ENCODE data around the gene PLEKHH1. TPM values are rescaled to one million over a fixed set of nuclear protein-coding genes. Genes with fewer than 3 reads are reported as not detected.
"Not testable (repeated sequence)": the region's sequence is repeated elsewhere in the genome, so short reads cannot be mapped to it uniquely, and the experiment has no call there.

PLEKHH1 gene
- total and polyA plus RNA-seq, 2 experiments from 2014 or later, result 12.8 to 19.5 TPM

- H2AFZ ChIP-seq, result no peak overlapping the region
- 78% methylated on average over 5 of the region's 5 CpGs for WGBS (ENCODE audit: low lambda C conversion rate, missing lambda C conversion rate)
- H3K9me2 ChIP-seq (replicated peaks; ENCODE audit: insufficient read depth), result no peaks in the 10 kb centered on the region
- H4K20me1 ChIP-seq (ENCODE audit: insufficient read depth, poor library complexity, severe bottlenecking), result no peaks in the 10 kb centered on the region
- no peak for DNase-seq (ENCODE audit: low spot score)
- H3K36me3 ChIP-seq (replicated peaks; ENCODE audit: insufficient read depth, low read depth), result no peaks in the 10 kb centered on the region
- H3K27ac ChIP-seq, result no peak overlapping the region
- H3K4me1 ChIP-seq (ENCODE audit: insufficient read depth), result no peaks in the 10 kb centered on the region
- no peaks in the 10 kb centered on the region for H3K9me3 ChIP-seq (ENCODE audit: low read depth)
- peaks cover 66% of the 10 kb centered on the region for H3K79me2 ChIP-seq
- H3K4me3 ChIP-seq, result no peak overlapping the region
- H3K4me2 ChIP-seq, result no peak overlapping the region
- TF ChIP-seq EZH2 (IDR thresholded peaks at IDR 0.05; ENCODE audit: borderline replicate concordance) (no peak), CTCF (IDR thresholded peaks at IDR 0.05; ENCODE audit: poor library complexity) (no peak), EZH2phosphoT487 (IDR thresholded peaks at IDR 0.05; ENCODE audit: low read depth, severe bottlenecking, unreplicated experiment) (no peak)
- H3K27me3 ChIP-seq, result no peaks in the 10 kb centered on the region
These were observed 6.0 kb downstream of the PLEKHH1 start for GRCh38 chr14:67539116-67539515.

- H3K27ac ChIP-seq, result peak overlapping the region; percentile 93
- 32% methylated on average over 24 of the region's 24 CpGs for WGBS (ENCODE audit: low lambda C conversion rate, missing lambda C conversion rate)
- H3K9me3 ChIP-seq (ENCODE audit: low read depth), result no peaks in the 10 kb centered on the region
- no peaks in the 10 kb centered on the region for H4K20me1 ChIP-seq (ENCODE audit: insufficient read depth, poor library complexity, severe bottlenecking)
- no peaks in the 10 kb centered on the region for H3K27me3 ChIP-seq
- TF ChIP-seq CTCF (IDR thresholded peaks at IDR 0.05; ENCODE audit: poor library complexity) (no peak), EZH2 (IDR thresholded peaks at IDR 0.05; ENCODE audit: borderline replicate concordance) (no peak), EZH2phosphoT487 (IDR thresholded peaks at IDR 0.05; ENCODE audit: low read depth, severe bottlenecking, unreplicated experiment) (no peak)
- no peaks in the 10 kb centered on the region for H3K36me3 ChIP-seq (replicated peaks; ENCODE audit: insufficient read depth, low read depth)
- H3K4me3 ChIP-seq, result no peak overlapping the region
- no peaks in the 10 kb centered on the region for H3K9me2 ChIP-seq (replicated peaks; ENCODE audit: insufficient read depth)
- H2AFZ ChIP-seq, result peak overlapping the region; percentile 49
- peak; percentile 87 for DNase-seq (ENCODE audit: low spot score)
- H3K79me2 ChIP-seq, result peaks cover 41% of the 10 kb centered on the region
- H3K4me1 ChIP-seq (ENCODE audit: insufficient read depth), result no peaks in the 10 kb centered on the region
- H3K4me2 ChIP-seq, result peak overlapping the region; percentile 70
These were observed 8.6 kb downstream of the PLEKHH1 start for GRCh38 chr14:67541448-67542387.

- H3K27me3 ChIP-seq; H3K4me1 ChIP-seq (ENCODE audit: insufficient read depth); H3K9me2 ChIP-seq (replicated peaks; ENCODE audit: insufficient read depth); H3K9me3 ChIP-seq (ENCODE audit: low read depth); DNase-seq (ENCODE audit: low spot score); H4K20me1 ChIP-seq (ENCODE audit: insufficient read depth, poor library complexity, severe bottlenecking); H2AFZ ChIP-seq; H3K36me3 ChIP-seq (replicated peaks; ENCODE audit: insufficient read depth, low read depth); H3K4me3 ChIP-seq; H3K4me2 ChIP-seq: not testable (repeated sequence)
- H3K79me2 ChIP-seq, result peaks cover 34% of the 10 kb centered on the region
- WGBS (ENCODE audit: low lambda C conversion rate, missing lambda C conversion rate), result 97% methylated on average over 13 of the region's 13 CpGs
- H3K27ac ChIP-seq, result peak overlapping the region; percentile 81
These were observed 9.5 kb downstream of the PLEKHH1 start for GRCh38 chr14:67542620-67543019.

- WGBS (ENCODE audit: low lambda C conversion rate, missing lambda C conversion rate), result 94% methylated on average over 1 of the region's 1 CpG
These were observed 11.5 kb downstream of the PLEKHH1 start for GRCh38 chr14:67544590-67544989.

More at GRCh38 chr14:67544590-67544989, 11.5 kb downstream of the PLEKHH1 start:
- Histone ChIP-seq H3K27ac (no peak overlapping the region), H3K36me3 (replicated peaks; ENCODE audit: insufficient read depth, low read depth) (no peaks in the 10 kb centered on the region), H3K79me2 (peaks cover 15% of the 10 kb centered on the region), H3K4me3 (no peak overlapping the region), H3K4me1 (ENCODE audit: insufficient read depth) (no peaks in the 10 kb centered on the region), H3K27me3 (no peaks in the 10 kb centered on the region), H3K9me2 (replicated peaks; ENCODE audit: insufficient read depth) (no peaks in the 10 kb centered on the region), H4K20me1 (ENCODE audit: insufficient read depth, poor library complexity, severe bottlenecking) (no peaks in the 10 kb centered on the region), H2AFZ (no peak overlapping the region), H3K9me3 (ENCODE audit: low read depth) (no peaks in the 10 kb centered on the region), H3K4me2 (no peak overlapping the region)
- DNase-seq (ENCODE audit: low spot score), result no peak
- TF ChIP-seq EZH2 (IDR thresholded peaks at IDR 0.05; ENCODE audit: borderline replicate concordance) (no peak), EZH2phosphoT487 (IDR thresholded peaks at IDR 0.05; ENCODE audit: low read depth, severe bottlenecking, unreplicated experiment) (no peak), CTCF (IDR thresholded peaks at IDR 0.05; ENCODE audit: poor library complexity) (no peak)
